IMR-90 (cell line): ENCODE data around the gene GFY.

ENCODE experiments used
- BHLHE40 ChIP-seq: fragments of 150-350 bp; IDR thresholded peaks from 2 replicates; pipeline ENCODE4 v1.6.1; 2016; ENCODE audit warnings: mild to moderate bottlenecking, low read depth, low read length
- CEBPB ChIP-seq: IDR thresholded peaks from 2 replicates; pipeline ENCODE4 v1.6.1; 2012; ENCODE audit warnings: low read depth, low read length, improper control_type of control experiment
- CHD1 ChIP-seq: IDR thresholded peaks from 2 replicates; pipeline ENCODE4 v1.6.1; 2012; ENCODE audit warnings: low read depth, low read length, improper control_type of control experiment
- CTCF ChIP-seq: conservative IDR thresholded peaks from 2 replicates; pipeline ENCODE4 v1.5.1; 2012; ENCODE audit warnings: mild to moderate bottlenecking, low read depth, low read length, improper control_type of control experiment
- FOS ChIP-seq: fragments of 150-350 bp; IDR thresholded peaks from 2 replicates; pipeline ENCODE4 v1.6.1; 2016; ENCODE audit warnings: low read depth, low read length
- MAFK ChIP-seq: IDR thresholded peaks from 2 replicates; pipeline ENCODE4 v1.6.1; 2012; ENCODE audit warnings: low read depth, low read length, improper control_type of control experiment
- MXI1 ChIP-seq: IDR thresholded peaks from 2 replicates; pipeline ENCODE4 v1.6.1; 2012; ENCODE audit warnings: low read depth, mild to moderate bottlenecking, low read length, moderate library complexity, borderline replicate concordance
- NFE2L2 ChIP-seq: fragments of 150-350 bp; IDR thresholded peaks from 2 replicates; pipeline ENCODE4 v1.6.1; 2016; ENCODE audit warnings: low read depth, mild to moderate bottlenecking, low read length
- POLR2A ChIP-seq: IDR thresholded peaks from 2 replicates; pipeline ENCODE4 v1.6.1; 2012; ENCODE audit warnings: mild to moderate bottlenecking, low read depth, low read length
- SMC3 ChIP-seq: fragments of 150-350 bp; IDR thresholded peaks from 2 replicates; pipeline ENCODE4 v1.6.1; 2016; ENCODE audit warnings: low read depth, mild to moderate bottlenecking, antibody characterized with exemption, low read length, moderate library complexity
- USF2 ChIP-seq: fragments of 150-350 bp; IDR thresholded peaks from 2 replicates; pipeline ENCODE4 v1.6.1; 2017; ENCODE audit warnings: mild to moderate bottlenecking, antibody characterized with exemption, low read length, low read depth

- TF ChIP-seq CTCF (no peak), MAFK (no peak), CEBPB (no peak), USF2 (no peak), POLR2A (no peak), FOS (no peak), SMC3 (no peak), CHD1 (no peak), BHLHE40 (no peak), MXI1 (no peak), NFE2L2 (no peak)
Observed at GRCh38 chr19:49455773-49456172, 30.6 kb downstream of the GFY start.
